HEK293 (cell line): ENCODE data around the gene KLF16.

ENCODE experiments used
- CTCF ChIP-seq: fragments of 450-650 bp; formaldehyde crosslinking; IDR thresholded peaks from 2 replicates; pipeline ENCODE4 v1.5.1; 2016; ENCODE audit warnings: missing biosample characterization, missing genetic modification characterization
- MEIS1 ChIP-seq: sonication (generic); formaldehyde crosslinking; IDR thresholded peaks from 2 replicates; pipeline ENCODE4 v1.8.1; 2022; ENCODE audit warnings: missing genetic modification reagents, mild to moderate bottlenecking, borderline replicate concordance
- PATZ1 ChIP-seq: fragments of 450-650 bp; formaldehyde crosslinking; IDR thresholded peaks from 2 replicates; pipeline ENCODE4 v1.5.1; 2016; ENCODE audit warnings: missing biosample characterization, missing genetic modification characterization
- ZBTB26 ChIP-seq: fragments of 450-650 bp; formaldehyde crosslinking; optimal IDR thresholded peaks from 2 replicates; pipeline ENCODE3; 2016; ENCODE audit warnings: missing biosample characterization, mild to moderate bottlenecking, missing genetic modification characterization
- ZNF335 ChIP-seq: fragments of 450-650 bp; formaldehyde crosslinking; conservative IDR thresholded peaks from 2 replicates; pipeline ENCODE4 v1.5.1; 2016; ENCODE audit warnings: missing biosample characterization, missing genetic modification characterization
- ZNF391 ChIP-seq: fragments of 450-650 bp; formaldehyde crosslinking; IDR thresholded peaks from 2 replicates; pipeline ENCODE4 v1.5.1; 2016; ENCODE audit warnings: low read depth, missing biosample characterization, missing genetic modification characterization, borderline replicate concordance
- ZNF518A ChIP-seq: fragments of 450-650 bp; formaldehyde crosslinking; conservative IDR thresholded peaks from 2 replicates; pipeline ENCODE4 v1.5.1; 2016; ENCODE audit warnings: low read depth, missing biosample characterization, missing genetic modification characterization
- ZNF580 ChIP-seq: fragments of 450-650 bp; formaldehyde crosslinking; IDR thresholded peaks from 2 replicates; pipeline ENCODE4 v1.5.1; 2016; ENCODE audit warnings: missing biosample characterization, missing genetic modification characterization
- ZNF629 ChIP-seq: fragments of 450-650 bp; formaldehyde crosslinking; IDR thresholded peaks from 2 replicates; pipeline ENCODE4 v1.5.1; 2017; ENCODE audit warnings: missing biosample characterization, missing genetic modification characterization
- ZNF664 ChIP-seq: fragments of 450-650 bp; formaldehyde crosslinking; IDR thresholded peaks from 2 replicates; pipeline ENCODE4 v1.5.1; 2016; ENCODE audit warnings: missing biosample characterization, missing genetic modification characterization
- ZNF670 ChIP-seq: fragments of 450-650 bp; formaldehyde crosslinking; IDR thresholded peaks from 2 replicates; pipeline ENCODE4 v1.5.1; 2016; ENCODE audit warnings: missing biosample characterization, missing genetic modification characterization, low read depth
- ZNF777 ChIP-seq: fragments of 450-650 bp; formaldehyde crosslinking; IDR thresholded peaks from 2 replicates; pipeline ENCODE4 v1.5.1; 2017; ENCODE audit warnings: missing biosample characterization, missing genetic modification characterization, borderline replicate concordance
- ZNF843 ChIP-seq: fragments of 450-650 bp; formaldehyde crosslinking; IDR thresholded peaks from 2 replicates; pipeline ENCODE4 v1.5.1; 2016; ENCODE audit warnings: missing biosample characterization, missing genetic modification characterization

- TF ChIP-seq ZNF777 (no peak), CTCF (tag by site-specific recombination) (no peak), ZNF391 (no peak), MEIS1 (CRISPR knock-in tag) (no peak), ZNF518A (tag by site-specific recombination) (no peak), ZNF670 (tag by site-specific recombination) (no peak), ZNF580 (tag by site-specific recombination) (no peak), ZBTB26 (tag by site-specific recombination) (no peak), ZNF664 (no peak), ZNF629 (tag by site-specific recombination) (no peak), ZNF843 (no peak), ZNF335 (no peak), PATZ1 (tag by site-specific recombination) (no peak)
Measured at GRCh38 chr19:1911995-1912394, 48.6 kb upstream of the KLF16 start.
